ENCODE measurements around the gene PET100. TPM values are rescaled to one million over a fixed set of nuclear protein-coding genes. Genes with fewer than 3 reads are reported as not detected.

Gene PET100
- total and polyA plus RNA-seq, 12 donors: 99.1 to 1,041 (median 150) TPM

DNA sequence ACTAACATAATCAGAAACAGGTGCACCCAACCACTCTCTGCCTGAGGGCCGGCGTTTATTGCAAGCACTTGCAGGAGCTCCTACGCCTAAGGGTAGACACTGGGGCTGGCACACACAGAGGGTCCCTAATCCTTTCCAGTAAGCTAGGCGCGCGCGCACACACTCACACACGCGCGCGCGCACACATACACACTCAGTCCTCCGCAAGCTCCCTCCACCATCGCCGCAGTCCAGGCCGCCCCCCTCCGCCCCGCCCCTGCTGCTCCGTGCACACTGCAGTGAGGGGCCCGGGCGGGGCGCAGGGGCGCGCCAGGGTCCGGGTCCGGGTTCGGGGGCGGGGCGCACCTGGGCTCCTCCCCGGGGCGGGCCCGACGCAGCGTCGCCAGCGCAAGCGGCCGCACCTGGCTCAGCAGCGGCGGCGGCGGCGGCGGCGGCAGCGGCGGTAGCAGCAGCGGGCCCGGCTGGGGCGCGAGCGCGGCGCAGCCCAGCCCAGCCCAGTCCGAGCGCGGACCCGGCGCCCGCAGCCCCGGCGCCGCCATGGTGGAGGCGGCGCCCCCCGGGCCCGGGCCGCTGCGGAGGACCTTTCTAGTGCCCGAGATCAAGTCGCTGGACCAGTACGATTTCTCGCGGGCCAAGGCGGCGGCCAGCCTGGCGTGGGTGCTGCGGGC, 34.0 kb upstream of the PET100 start, which contains the start of gene CAMSAP3:
TSS of gene CAMSAP3 (plus strand) at position 398 of the 668 bp plus-strand sequence. CDS start at position 538, 140 bp downstream.
- Histone ChIP-seq H3K36me3 (no peaks in the 10 kb centered on the region), H3K27me3 (peaks cover 0 to 72% (median 68%) of the 10 kb centered on the region in 7 donors), H3K27ac (no peak within 1 kb of the TSS), H3K4me1 (peaks cover 0 to 5% (median 0%) of the 10 kb centered on the region in 9 donors), H3K4me3 (peak within 1 kb of the TSS; percentile 10 to 46 (median 32)), H3K9me3 (no peaks in the 10 kb centered on the region)
- intact Hi-C loops (cut with DNase I): no loop called here
- WGBS, 2 donors: 1% methylated on average over 35 to 77 of the region's 78 CpGs
- ATAC-seq (peak in 2 of 8 donors; percentile 38 to 67), DNase-seq (no peak)
- no peak for TF ChIP-seq CTCF (IDR thresholded peaks at IDR 0.05)

GRCh38 chr19:7596211-7596937, 33.2 kb upstream of the PET100 start:
- peaks cover 0 to 67% (median 61%) of the 10 kb centered on the region in 7 donors for H3K27me3 ChIP-seq
- H3K4me3 ChIP-seq: peak overlapping the region in 8 of 10 donors; percentile 2 to 31 (median 14)
- H3K9me3 ChIP-seq: no peaks in the 10 kb centered on the region
- H3K36me3 ChIP-seq: no peaks in the 10 kb centered on the region
- peaks cover 0 to 5% (median 0%) of the 10 kb centered on the region in 9 donors for H3K4me1 ChIP-seq
- H3K27ac ChIP-seq: no peak overlapping the region
- intact Hi-C loops (cut with DNase I): no loop called here
- ATAC-seq (no peak), DNase-seq (no peak)
- no peak for TF ChIP-seq CTCF (IDR thresholded peaks at IDR 0.05)
- 3% methylated on average over 41 to 70 of the region's 70 CpGs for WGBS, 2 donors

DNA sequence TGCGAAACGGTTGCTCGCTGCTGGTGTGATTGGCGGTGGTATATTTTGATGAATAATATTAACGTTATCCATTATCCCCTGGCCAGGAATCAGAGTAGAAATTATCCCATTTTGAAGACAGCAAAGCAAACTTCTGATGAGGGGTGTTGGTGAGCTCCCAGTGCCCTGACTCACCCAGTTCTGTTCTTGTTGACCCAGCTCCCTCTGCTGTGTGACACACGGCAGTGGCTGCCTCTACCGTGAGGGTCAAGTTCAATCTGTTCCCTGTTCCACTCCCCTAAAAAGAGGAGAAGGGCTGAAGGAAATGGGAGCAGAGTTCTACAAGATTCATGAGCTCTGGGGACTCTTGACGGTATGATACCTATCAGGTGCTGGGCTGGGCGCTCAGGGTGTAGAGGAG, 31.9 kb upstream of the PET100 start:
- Histone ChIP-seq H3K4me3 (no peak overlapping the region), H3K36me3 (no peaks in the 10 kb centered on the region), H3K4me1 (peaks cover 0 to 5% (median 0%) of the 10 kb centered on the region in 9 donors), H3K27ac (no peak overlapping the region), H3K9me3 (no peaks in the 10 kb centered on the region), H3K27me3 (peaks cover 0 to 67% (median 64%) of the 10 kb centered on the region in 7 donors)
- 65 to 66% methylated on average over 9 of the region's 9 CpGs for WGBS, 2 donors
- TF ChIP-seq CTCF (IDR thresholded peaks at IDR 0.05): no peak
- no peak for ATAC-seq
- no peak for DNase-seq
- intact Hi-C loops (cut with DNase I): no loop called here

DNA sequence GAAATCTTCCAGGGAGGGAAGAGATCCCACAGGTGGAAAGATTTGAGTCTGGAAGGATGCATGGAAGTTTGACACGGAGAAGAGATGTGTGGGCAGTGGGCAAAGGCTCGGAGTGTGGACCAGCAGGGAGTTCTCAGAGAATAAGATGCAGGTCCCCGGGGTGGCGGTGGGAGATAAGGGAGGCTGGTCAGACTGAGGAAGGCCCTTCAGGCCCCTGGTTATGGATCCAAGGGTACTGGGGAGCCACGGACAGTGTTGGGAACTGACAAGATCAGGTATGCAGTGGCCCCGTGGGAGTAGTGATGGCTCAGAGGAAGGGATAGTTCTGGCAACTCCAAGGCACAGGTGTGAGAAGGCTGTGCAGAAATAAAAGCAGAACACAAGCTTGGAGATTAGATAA, 31.4 kb upstream of the PET100 start:
- intact Hi-C loops (cut with DNase I): no loop called here
- Histone ChIP-seq H3K27ac (no peak overlapping the region), H3K4me3 (no peak overlapping the region), H3K9me3 (no peaks in the 10 kb centered on the region), H3K4me1 (peaks cover 0 to 5% (median 0%) of the 10 kb centered on the region in 9 donors), H3K36me3 (no peaks in the 10 kb centered on the region), H3K27me3 (peaks cover 0 to 66% (median 61%) of the 10 kb centered on the region in 7 donors)
- TF ChIP-seq CTCF (IDR thresholded peaks at IDR 0.05): no peak
- DNase-seq (no peak), ATAC-seq (no peak)
- WGBS, 2 donors: 64 to 65% methylated on average over 6 of the region's 6 CpGs

Measured in heart right ventricle (tissue), 16 donors.